Dedifferentiated amniotic fluid mesenchymal stem cell (primary cell): ENCODE data around the gene EPHA6.

Experiments used
- DNase-seq: peaks from one replicate; pipeline ENCODE4 v3.0.0-alpha.2; 2016; ENCODE audit errors: extremely low spot score

The EPHA6 gene

DNA sequence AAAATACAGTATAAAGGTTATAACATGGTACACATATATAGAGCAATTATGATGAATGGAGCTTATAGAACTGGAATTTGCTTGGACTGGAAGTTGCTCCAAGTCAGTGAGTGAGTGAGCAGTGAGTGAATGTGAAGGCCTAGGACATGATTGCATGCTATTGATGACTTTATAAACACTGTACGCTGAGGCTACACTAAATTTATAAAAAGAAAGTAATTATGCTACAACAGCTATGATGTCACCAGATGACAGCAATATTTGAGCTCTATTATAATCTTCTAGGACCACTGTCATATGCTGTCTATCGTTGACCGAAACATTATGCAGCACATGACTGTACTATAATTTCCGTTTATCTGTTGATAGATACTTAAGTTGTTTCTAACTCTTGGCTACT is 463.3 kb downstream of the EPHA6 start:
- DNase-seq = no peak

DNA sequence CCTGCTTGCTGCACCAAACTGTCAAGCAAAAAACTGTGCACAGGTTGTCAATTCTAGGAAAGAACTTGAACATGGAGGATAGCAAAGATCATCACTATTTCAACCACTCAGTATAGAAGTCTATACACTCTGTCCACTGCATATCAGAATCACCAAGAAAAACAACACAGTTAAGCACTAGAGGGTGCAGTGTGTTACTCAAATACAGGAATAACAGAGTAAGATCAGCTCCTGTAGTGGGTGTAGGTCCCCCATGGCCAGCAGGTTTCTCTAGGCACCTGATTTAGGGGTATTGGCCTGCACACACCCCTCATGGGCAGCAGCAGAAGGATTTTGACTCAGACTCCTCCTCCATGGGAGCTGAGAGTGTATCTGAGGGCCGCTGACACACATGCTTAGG is 464.1 kb downstream of the EPHA6 start:
- no peak for DNase-seq

DNA sequence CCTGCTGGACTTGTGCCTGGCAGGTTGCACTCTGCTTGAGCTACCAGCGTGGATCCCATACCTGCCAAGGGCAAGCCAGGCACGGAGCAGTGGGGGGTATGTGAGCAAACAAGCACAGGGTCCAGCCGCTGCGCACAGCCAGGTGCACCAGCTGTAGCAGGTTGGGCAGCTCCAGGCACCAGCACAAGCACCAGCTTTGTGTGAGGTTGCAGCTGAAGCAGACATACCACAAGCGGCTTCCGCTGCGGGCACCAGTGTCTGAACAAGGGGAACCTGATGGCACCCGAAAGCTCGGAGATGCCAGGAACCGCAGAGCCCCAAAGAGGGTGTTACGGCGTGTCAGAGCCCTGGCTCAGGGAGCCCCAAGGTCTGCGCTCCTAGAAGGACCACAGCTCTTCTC is 477.5 kb downstream of the EPHA6 start:
- DNase-seq = no peak

DNA sequence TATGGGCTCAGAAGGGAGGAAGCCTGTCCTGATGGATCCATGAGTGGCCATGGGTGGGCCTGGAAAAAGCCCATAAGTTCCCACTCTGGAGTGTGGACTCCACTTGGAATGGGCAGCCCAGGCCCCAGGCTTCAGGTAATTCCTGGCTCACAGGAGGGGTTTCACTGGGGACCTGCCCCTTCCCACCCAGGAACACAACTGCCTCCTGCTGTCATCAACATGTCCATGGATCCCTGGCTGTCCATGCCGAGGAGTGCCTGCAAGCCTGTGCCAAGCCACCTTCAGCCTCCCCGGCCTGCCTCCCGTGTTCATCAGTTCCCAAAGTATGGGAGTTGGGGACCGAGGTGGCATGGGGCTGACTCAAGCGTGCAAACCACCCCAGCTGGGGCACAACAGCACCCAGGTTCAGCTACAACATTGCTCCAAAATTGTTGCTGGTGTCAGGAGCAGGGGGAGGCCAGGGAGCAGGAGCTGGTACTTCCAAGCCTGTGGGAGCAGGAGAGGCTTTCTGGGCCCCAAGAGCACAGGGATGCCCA is 479.3 kb downstream of the EPHA6 start:
- no peak for DNase-seq

DNA sequence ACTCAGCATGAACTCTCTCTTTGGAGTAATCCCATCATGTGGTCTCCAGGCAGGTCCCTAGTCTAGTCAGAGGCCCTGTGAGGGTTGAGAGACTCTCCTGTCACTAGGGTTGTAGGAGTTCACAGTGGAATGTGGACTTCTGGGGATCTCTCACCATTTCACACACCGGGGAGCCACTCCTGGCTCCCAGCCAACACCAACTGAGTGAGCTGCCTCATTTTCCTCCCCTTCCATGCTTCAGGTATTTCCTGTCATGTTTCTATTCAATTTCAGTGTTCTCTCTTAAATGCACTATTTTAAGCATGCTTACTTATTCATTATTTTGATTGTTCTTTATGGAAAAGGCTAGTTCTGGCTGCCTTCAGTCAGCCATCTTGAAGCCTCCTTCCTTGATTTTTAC is 482.6 kb downstream of the EPHA6 start:
- DNase-seq = no peak

DNA sequence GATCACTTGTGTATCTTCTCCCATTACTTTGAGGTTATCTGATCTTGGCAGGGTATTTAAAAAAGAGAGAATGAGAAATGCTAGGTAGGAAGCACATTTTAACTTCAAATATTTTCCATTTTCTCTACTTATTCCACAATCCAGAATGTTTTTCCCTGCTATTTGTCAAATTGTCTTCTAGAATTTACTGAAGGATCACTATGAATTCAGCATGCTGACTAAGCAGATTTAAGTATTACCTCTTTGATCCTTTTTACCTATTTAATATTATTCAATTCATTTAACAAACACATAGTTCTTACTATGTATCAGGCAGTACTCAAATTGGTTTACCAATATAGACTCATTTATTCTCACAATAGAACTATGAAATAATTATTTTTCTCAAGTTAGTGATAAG is 486.7 kb downstream of the EPHA6 start:
- DNase-seq = no peak

DNA sequence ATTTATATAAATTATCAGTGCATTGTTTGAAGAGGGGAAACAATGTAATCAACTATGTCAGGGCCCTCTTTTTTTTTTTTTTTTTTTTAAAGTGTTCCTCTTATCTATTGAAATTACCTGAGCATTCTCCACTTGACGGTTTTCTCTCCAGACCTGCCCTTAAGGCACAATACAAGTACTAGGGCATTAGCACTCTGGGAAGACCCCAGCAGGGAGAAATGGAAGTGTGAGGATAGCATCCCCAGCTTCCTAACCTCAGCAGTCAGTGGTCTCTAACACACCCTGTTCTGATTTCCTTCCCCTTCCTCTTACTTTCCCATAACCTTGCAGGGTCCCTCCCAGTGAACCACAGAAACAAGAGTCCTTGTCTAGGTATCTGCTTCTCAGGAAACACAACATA is 491.8 kb downstream of the EPHA6 start:
- no peak for DNase-seq

DNA sequence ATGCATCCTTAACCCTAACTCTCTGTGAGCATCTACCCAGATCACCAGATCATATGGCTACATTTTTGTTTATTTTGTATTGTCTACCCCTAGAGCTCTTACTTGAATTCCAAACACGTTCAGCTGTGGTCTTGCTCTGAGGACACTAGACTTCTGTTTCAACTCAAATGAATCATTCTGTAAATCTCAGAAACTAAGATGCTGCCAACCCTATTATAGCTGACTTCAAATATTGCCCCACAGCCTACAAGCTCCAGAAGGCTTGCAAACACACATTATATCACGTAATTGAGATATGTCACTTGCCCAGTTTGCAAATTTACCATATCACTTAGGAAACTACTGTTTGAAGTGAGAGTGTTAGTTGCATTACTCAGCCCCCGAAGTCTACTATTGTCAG is 524.0 kb downstream of the EPHA6 start:
- no peak for DNase-seq

DNA sequence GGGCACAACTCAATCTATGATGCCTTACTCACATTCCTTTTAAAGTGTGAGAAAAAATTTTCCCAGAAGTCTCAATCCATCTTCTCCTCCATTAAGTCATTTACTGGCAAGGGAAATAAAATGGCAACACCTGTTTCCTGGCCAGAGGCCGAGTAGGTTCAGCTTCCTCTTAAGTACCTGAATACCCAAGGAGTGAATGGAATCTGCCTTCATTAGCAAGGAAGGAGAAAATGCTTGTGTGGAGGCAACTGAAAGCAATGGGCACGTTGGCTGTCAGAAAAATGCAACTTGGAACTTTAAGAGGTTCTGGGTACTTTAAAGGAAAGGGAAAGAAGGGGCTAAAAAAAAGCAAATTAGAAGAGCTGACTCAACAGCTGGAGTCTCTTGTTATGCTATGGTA is 526.5 kb downstream of the EPHA6 start:
- DNase-seq = no peak

DNA sequence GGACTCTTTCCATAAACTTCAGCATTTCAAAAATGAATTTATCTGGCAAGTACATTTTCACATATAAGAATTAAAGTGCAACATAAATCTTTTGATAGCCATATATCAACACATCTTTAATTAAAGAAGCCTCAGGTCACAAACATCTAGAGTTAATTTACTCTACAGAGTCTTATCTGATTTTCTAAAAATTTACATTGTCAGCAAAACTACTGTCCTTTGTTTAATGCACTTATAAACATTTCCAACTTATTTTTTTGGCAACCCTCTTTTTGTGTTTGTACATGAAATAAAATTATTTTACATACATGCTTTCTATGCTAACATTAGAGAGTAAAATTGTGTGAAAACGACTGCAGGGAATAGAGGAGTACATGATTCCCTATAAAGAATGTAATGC is 533.4 kb downstream of the EPHA6 start:
- DNase-seq = no peak

DNA sequence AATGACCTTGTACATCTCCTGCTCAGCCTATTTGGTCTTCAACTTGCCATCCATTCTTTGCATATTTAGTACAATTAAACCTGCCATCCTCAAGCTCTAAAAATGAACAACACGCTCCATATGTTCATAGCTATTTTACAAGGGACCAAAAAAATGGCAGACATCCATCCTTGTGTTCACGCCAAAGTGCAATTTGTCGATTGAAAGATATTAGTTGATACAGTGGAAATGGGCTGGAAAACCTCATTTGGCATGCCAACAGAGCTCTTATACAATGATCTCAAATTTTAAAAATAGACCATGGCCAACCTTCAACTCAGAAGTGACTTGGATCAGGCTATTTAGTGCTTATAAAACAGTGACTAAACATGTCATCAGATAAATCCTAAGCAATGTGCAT is 536.6 kb downstream of the EPHA6 start:
- DNase-seq = no peak

DNA sequence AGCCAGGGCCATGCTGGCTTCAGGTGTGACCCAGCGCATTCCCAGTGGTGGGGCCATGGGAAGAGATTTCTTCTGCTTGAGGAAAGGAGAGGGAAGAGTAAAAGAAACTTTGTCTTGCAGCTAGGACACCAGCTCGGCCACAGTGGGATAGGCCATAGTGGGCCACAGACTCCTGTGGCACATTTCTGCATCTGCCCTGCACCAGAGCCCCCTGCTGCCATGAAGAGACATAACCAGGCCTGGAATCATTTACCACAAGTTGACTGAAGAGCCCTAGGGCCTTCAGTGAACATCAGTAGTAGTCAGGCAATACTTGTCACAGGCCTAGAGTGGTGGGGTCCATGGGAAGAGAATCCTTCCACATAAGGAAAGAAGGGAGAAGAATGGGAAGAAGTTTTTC is 538.8 kb downstream of the EPHA6 start:
- DNase-seq = no peak

DNA sequence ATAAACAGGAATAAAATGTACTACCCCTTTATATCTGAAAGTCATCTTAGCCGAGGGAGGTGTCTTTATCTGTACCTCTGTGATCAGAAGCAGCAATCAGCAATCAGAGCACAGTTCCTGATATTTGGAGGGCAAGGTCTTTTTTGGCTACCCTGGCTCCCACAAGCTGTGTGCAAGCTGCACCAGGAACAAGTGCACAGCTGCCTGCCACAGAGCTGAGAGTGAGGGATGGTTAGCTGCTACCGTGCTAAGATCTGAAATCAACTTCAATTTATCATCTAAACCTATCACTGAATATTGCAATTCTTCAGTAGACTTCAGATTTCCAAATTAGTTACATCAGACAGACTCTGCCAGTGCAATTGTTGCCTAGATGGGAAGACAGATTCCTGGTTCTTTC is 545.6 kb downstream of the EPHA6 start:
- DNase-seq = no peak

DNA sequence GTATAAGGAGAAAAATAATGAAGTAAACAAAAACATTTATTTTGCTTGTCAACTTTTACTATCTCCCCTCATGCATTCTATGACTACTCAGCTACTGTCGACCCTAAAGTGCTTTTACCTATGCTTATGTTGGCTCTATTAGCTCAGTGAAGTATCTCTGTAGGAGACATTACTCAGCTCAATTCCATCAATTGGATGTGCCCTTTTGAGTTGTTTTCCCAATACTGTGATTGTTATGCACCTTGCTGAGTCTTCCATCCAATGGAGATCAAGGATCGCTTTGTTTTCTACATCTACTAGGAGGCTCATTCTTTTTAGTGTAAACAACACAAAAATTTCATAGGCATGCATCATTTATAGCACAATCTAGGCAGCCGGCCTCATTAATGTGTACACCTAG is 546.4 kb downstream of the EPHA6 start:
- no peak for DNase-seq

DNA sequence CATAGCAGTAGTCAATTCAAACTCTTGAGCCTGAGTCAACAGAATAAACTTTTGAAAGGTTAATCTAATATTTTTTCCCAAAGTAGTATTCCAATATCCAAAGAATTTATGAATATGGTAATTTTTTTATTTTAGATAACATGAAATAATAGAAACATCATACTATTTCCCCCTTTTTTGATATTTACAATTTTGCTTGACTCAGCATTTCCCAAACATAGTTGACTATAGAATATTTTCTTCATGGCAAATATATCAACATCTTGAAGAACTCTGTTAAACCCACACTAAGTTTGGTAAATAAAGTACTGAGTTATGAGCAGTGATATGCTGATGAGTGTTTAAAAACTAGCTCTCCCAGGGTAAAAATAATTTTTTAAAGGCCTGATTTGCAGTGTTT is 570.2 kb downstream of the EPHA6 start:
- no peak for DNase-seq

DNA sequence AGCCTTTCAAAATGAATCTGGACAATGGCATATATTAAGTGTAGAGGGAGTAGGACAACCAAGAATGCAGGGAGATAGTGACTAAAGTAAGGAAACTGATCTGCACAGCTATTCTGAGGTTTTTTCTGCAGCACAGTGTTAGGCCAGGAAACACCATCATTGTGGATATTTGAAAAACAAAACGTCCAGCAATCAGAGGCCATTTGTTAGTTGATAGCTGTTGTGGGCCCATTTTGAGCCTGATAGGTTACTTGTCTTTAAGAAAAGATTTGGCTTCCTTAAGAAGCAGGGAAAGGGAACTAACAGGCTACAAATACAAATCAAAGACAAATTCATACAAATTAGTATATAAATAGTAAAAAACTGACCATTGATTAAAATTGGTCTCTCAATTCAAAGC is 574.4 kb downstream of the EPHA6 start:
- DNase-seq = no peak

DNA sequence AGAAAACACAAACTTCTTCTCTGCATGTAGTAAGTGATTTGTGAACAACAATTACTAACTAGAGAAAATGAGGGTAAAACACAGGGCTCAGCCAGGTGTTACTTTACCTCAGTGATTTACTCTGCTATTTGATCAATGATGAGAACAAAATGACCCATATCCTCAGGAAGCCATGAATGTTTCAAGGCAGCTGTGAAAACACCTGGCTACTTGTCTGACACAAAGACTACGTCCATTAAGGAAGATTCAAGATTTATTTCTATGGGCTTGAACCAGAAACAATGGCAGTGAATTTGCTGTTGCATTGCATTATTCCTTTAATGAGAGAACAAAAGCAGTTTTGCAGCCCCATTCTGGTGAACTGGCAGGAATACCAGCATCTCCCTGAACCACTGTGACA is 575.5 kb downstream of the EPHA6 start:
- no peak for DNase-seq

DNA sequence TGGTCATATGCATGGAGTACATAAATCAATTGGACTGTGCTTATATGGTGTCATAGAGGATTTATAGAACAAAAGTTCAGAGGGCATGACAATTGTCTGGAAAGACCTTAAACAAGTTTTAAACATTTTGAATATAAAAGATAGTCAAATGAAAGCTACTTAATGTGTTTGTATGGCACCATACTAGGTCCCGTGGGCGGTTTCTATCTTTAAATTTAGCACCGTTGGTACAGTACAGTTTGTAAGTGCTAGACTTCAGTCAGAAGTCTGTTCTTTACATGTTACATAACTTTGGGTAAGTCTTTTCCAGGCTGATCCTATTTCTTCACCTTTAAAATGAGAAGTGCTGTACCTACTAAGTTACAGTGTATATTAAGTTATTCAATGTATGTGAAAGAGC is 576.8 kb downstream of the EPHA6 start:
- DNase-seq = no peak

DNA sequence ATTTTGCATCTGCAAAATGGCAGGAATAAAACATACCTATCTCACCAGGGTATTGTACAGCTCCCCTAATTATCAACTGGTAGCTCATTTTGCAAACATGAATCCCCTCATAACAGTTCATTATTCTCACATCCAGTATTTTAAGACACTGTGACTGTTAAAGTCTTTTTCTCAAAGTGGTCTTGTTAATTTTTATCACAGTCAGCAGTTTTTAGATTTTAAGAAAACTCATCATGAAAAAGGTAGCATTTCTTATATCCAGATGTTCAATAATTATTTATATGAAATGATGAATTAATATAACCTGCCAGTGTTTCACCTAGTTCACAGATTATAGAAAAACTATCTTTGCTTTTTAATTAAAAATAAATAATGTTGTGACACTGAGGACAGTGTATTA is 595.2 kb downstream of the EPHA6 start:
- DNase-seq = no peak

DNA sequence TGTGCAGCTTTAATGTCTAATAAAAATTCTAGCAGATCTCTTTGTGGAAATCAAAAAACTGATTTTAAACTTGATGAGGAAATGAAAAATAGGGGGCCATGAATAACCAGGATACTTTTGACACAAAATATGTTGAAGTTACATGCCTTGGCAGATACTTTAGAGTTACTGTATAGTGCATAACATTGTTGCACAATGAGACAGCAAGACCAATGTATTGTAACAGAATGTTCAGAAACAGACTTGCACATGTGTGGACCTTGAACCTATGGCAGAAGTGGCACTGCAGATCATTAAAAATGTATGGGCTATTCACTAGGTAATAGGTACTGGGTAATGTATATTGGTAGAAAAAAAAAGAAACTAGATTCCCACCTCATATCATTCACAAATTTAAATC is 607.2 kb downstream of the EPHA6 start:
- DNase-seq = no peak

DNA sequence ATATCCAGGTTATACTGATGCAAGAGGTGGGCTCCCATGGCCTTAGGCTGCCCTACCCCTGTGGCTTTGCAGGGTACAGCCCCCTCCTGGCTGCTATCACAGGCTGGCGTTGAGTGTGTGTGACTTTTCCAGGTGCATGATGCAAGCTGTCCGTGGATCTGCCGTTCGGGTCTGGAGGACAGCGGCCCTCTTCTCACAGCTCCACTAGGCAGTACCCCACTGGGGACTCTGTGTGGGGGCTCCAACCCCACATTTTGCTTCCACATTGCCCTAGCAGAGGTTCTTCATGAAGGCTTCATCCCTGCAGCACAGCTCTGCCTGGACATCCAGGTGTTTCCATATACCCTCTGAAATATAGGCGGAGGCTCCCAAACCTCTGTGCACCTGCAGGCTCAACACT is 610.6 kb downstream of the EPHA6 start:
- no peak for DNase-seq

DNA sequence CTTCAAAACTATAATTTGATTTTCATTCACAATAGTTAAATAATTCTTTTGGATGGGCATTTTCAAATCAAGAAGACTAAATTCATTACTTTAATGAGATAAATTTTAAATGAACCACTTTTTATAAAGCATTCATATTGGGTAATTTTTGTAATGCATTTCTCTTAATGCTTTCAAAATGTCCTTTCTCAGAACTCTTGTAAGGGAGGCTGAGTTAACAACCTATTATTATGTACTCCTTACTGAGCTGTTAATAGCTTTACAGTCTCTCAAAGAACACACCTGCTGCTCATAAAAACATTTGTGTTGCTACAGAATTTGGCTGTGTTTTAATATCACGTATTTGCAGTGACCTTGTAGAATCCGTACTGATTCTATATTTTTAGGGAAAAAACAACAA is 616.2 kb downstream of the EPHA6 start:
- no peak for DNase-seq

DNA sequence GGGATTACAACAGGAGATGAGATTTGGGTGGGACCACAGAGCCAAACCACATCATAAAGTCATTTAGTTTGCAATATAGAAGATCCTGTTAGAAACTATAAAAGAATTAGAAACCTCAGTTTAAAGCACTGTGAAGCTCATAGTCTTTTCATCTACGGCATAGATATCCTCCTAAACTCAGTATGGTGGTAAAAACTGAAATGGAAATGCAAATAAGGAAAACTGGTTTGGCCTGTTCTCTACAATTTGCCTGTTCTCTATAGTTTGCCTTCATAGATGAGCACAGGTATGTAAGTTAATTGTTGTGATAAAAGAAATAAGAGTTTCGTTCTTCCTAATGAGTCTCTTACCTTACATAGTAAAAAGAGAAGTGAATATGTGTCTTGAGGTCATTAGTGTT is 618.5 kb downstream of the EPHA6 start:
- no peak for DNase-seq

DNA sequence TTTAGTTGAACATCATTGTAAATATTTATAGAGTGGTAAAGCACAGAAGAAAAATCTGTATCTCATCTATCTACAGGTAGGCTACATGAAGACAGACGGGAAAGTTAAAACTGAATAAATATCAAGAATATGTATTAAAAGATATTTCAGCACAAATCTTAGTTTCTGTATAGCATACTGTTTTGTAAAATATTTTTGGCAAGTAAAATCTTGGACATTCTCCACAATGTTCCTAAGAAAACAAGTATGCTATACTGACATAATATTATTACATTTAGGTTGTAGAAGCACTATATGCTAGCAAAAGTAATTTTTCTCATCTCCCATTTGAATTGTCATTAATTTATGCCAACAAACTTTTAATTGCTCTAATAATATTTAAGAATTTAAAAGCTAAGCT is 623.7 kb downstream of the EPHA6 start:
- no peak for DNase-seq

DNA sequence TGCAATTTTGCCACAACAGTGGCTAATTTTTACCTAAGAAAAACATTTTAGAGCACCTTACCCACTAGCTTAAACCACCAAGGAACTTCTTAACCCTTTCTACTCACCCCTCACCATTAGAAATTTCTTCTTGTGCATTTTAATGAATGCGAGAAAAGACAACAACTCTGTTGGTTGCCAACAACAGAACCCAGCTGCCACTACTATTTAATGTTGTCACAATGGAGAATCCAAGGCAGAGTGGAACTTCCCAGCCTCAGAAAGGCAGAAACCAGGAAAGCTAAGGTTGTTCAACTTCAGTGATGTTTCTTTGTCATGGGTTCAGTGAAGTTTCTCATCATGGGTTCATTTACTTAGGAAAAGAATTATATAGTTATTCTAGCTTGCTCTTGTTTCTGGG is 625.0 kb downstream of the EPHA6 start:
- no peak for DNase-seq
